T-cell (primary cell): ENCODE results near the gene ING5. TPM values are rescaled to one million over a fixed set of nuclear protein-coding genes. Genes with fewer than 3 reads are reported as not detected.

ENCODE experiments used
- ATAC-seq, 4 experiments: fragments of 200-7000 bp in 3 of 4; fragments of 150-1000 bp in 1 of 4; cut with Tn5 transposase; replicated peaks in 1 of 4; 1 replicate in 3 of 4; 2 replicates in 1 of 4; pipeline ENCODE4 v1.10.0; 2021; ENCODE audit warnings: moderate library complexity in 3 of 4, mild to moderate bottlenecking in 2 of 4, moderate number of reproducible peaks in 1 of 4
- CTCF ChIA-PET, 2 donors: fragments of 300-600 bp; sonication (Branson Sonifier 250); formaldehyde crosslinking; loops; one replicate each; lab custom pipeline; 2022; ENCODE audit warnings: antibody characterized with exemption in 2 of 2; lab: Charles Lee
- POLR2A ChIA-PET, 2 donors: fragments of 300-600 bp; sonication (Branson Sonifier 250); formaldehyde crosslinking; loops; one replicate each; lab custom pipeline; 2022; ENCODE audit warnings: antibody characterized with exemption in 2 of 2; lab: Charles Lee
- DNase-seq, 35 experiments: peaks; one replicate each; pipeline versions ENCODE4 v3.0.0 to v3.0.0-alpha.2; 2013 to 2023
- H3K27ac ChIP-seq: one replicate; pipeline ENCODE4 v1.5.1; 2013; ENCODE audit warnings: low read length
- H3K27me3 ChIP-seq, 2 experiments: replicated peaks in 1 of 2; 1 replicate in 1 of 2; 2 replicates in 1 of 2; pipeline versions ENCODE4 v1.6.1 to v1.7.0; 2013; ENCODE audit warnings: low read length in 1 of 2, mixed read lengths in 1 of 2; ENCODE audit not compliant: control insufficient read depth in 2 of 2, insufficient read depth in 2 of 2; ENCODE audit errors: extremely low read depth in 1 of 2
- H3K36me3 ChIP-seq, 2 donors: 1 replicate in 1 of 2; 2 replicates in 1 of 2; pipeline versions ENCODE4 v1.6.1 to v1.7.0; 2013; ENCODE audit warnings: low read length in 1 of 2; ENCODE audit not compliant: control insufficient read depth in 2 of 2, insufficient read depth in 1 of 2; ENCODE audit errors: extremely low read depth in 1 of 2
- H3K4me1 ChIP-seq, 2 experiments: 1 replicate in 1 of 2; 2 replicates in 1 of 2; pipeline versions ENCODE4 v1.6.1 to v1.7.0; 2013; ENCODE audit warnings: low read length in 2 of 2, mixed read lengths in 1 of 2; ENCODE audit not compliant: insufficient read depth in 2 of 2, control insufficient read depth in 1 of 2; ENCODE audit errors: extremely low read depth in 1 of 2
- H3K4me3 ChIP-seq, 2 donors: 1 replicate in 1 of 2; 2 replicates in 1 of 2; pipeline versions ENCODE4 v1.5.1 to v1.7.0; 2013; ENCODE audit warnings: mild to moderate bottlenecking in 2 of 2, low read length in 1 of 2, moderate library complexity in 1 of 2; ENCODE audit not compliant: control insufficient read depth in 1 of 2; ENCODE audit errors: extremely low read depth in 1 of 2
- H3K9me3 ChIP-seq: 2 replicates; pipeline ENCODE4 v1.7.0; 2013
- H3K27ac Mint-ChIP-seq, 2 donors: one replicate each; pipeline ENCODE4 v1.8.0; 2020 to 2021; ENCODE audit warnings: mild to moderate bottlenecking in 2 of 2, mixed read lengths in 2 of 2
- H3K27me3 Mint-ChIP-seq, 2 donors: one replicate each; pipeline ENCODE4 v1.8.0; 2021 to 2022; ENCODE audit warnings: mixed read lengths in 2 of 2
- H3K36me3 Mint-ChIP-seq: one replicate; pipeline ENCODE4 v1.8.0; 2021; ENCODE audit warnings: mixed read lengths
- H3K4me1 Mint-ChIP-seq, 3 donors: one replicate each; pipeline ENCODE4 v1.8.0; 2020 to 2022; ENCODE audit warnings: mixed read lengths in 3 of 3, mild to moderate bottlenecking in 1 of 3
- H3K4me3 Mint-ChIP-seq, 3 donors: one replicate each; pipeline ENCODE4 v1.8.0; 2020 to 2022; ENCODE audit warnings: mild to moderate bottlenecking in 3 of 3, mixed read lengths in 3 of 3, moderate library complexity in 3 of 3
- H3K9me3 Mint-ChIP-seq, 3 donors: one replicate each; pipeline ENCODE4 v1.8.0; 2020 to 2022; ENCODE audit warnings: mixed read lengths in 3 of 3
- WGBS: methylation state at CpG from one replicate; pipeline ENCODE4 v1.1.5; 2013; ENCODE audit warnings: missing lambda C conversion rate; ENCODE audit not compliant: insufficient coverage; 5-methylcytosine and 5-hydroxymethylcytosine counted together
- total RNA-seq, 35 experiments: library from RNA in 6 of 35; stranded (reverse) in 6 of 35; fragments of 120-200 nt in 1 of 35; gene quantifications; one replicate each; pipeline versions ENCODE4 v1.2.1 to v1.2.4 and lab custom pipeline; 2013 to 2026

The ING5 gene
- total RNA-seq, 5 donors from 2014 or later (not counting 1 experiment from before 2014, with no cell fraction given): 63.0 to 98.0 (median 77.4) TPM

GRCh38 chr2:241719093-241719492 is 17.3 kb downstream of the ING5 start:
- no peak overlapping the region for H3K27ac Mint-ChIP-seq
- CTCF ChIA-PET: no interaction called here

GRCh38 chr2:241720099-241720498 is 18.3 kb downstream of the ING5 start:
- no peak overlapping the region for H3K4me3 ChIP-seq
- Mint-ChIP-seq H3K27ac (no peak overlapping the region), H3K27me3 (no peaks in the 10 kb centered on the region), H3K4me3 (no peak overlapping the region), H3K4me1 (no peaks in the 10 kb centered on the region), H3K36me3 (peaks cover 41% of the 10 kb centered on the region), H3K9me3 (no peaks in the 10 kb centered on the region)
- H3K9me3 ChIP-seq: no peaks in the 10 kb centered on the region
- peaks cover 16 to 56% of the 10 kb centered on the region in 2 donors for H3K36me3 ChIP-seq
- ATAC-seq (no peak), DNase-seq (no peak)
- ChIA-PET CTCF (no interaction called here), POLR2A (no interaction called here)
- WGBS: 97% methylated on average over 19 of the region's 19 CpGs
- H3K27me3 ChIP-seq: no peaks in the 10 kb centered on the region
- no peak overlapping the region for H3K27ac ChIP-seq
- H3K4me1 ChIP-seq: no peaks in the 10 kb centered on the region

More at GRCh38 chr2:241719093-241719492, 17.3 kb downstream of the ING5 start:
- Histone ChIP-seq H3K4me1 (no peaks in the 10 kb centered on the region), H3K9me3 (no peaks in the 10 kb centered on the region), H3K27ac (no peak overlapping the region), H3K36me3 (peaks cover 16 to 57% of the 10 kb centered on the region in 2 donors), H3K27me3 (no peaks in the 10 kb centered on the region), H3K4me3 (no peak overlapping the region)
- ATAC-seq: no peak
- WGBS: 97% methylated on average over 13 of the region's 16 CpGs
- DNase-seq: no peak
- Mint-ChIP-seq H3K4me3 (no peak overlapping the region), H3K27me3 (no peaks in the 10 kb centered on the region), H3K4me1 (no peaks in the 10 kb centered on the region), H3K9me3 (no peaks in the 10 kb centered on the region), H3K36me3 (peaks cover 49% of the 10 kb centered on the region)
- POLR2A ChIA-PET: interaction anchor here in 1 of 2 donors (0.6 kb wide), 1 partner anchor 53 kb away, joined by 6 read pairs; no protein-coding TSS in a partner anchor

- no peaks in the 10 kb centered on the region for H3K4me1 Mint-ChIP-seq
- DNase-seq (no peak), ATAC-seq (no peak)
- Histone ChIP-seq H3K9me3 (no peaks in the 10 kb centered on the region), H3K4me1 (no peaks in the 10 kb centered on the region), H3K4me3 (no peak overlapping the region), H3K36me3 (peaks cover 16 to 57% of the 10 kb centered on the region in 2 donors), H3K27me3 (no peaks in the 10 kb centered on the region), H3K27ac (no peak overlapping the region)
- POLR2A ChIA-PET: no interaction called here
- 92% methylated on average over 11 of the region's 15 CpGs for WGBS
- H3K9me3 Mint-ChIP-seq: no peaks in the 10 kb centered on the region
- H3K36me3 Mint-ChIP-seq: peaks cover 42% of the 10 kb centered on the region
- no peak overlapping the region for H3K4me3 Mint-ChIP-seq
- H3K27ac Mint-ChIP-seq: no peak overlapping the region
- no peaks in the 10 kb centered on the region for H3K27me3 Mint-ChIP-seq
- CTCF ChIA-PET: no interaction called here
These were observed 18.7 kb downstream of the ING5 start for GRCh38 chr2:241720560-241720959.

- Histone ChIP-seq H3K27me3 (no peaks in the 10 kb centered on the region), H3K4me3 (no peak overlapping the region), H3K36me3 (peaks cover 14 to 51% of the 10 kb centered on the region in 2 donors), H3K4me1 (no peaks in the 10 kb centered on the region), H3K9me3 (no peaks in the 10 kb centered on the region), H3K27ac (no peak overlapping the region)
- Mint-ChIP-seq H3K4me1 (no peaks in the 10 kb centered on the region), H3K27me3 (no peaks in the 10 kb centered on the region), H3K9me3 (no peaks in the 10 kb centered on the region), H3K4me3 (no peak overlapping the region), H3K36me3 (peaks cover 36% of the 10 kb centered on the region), H3K27ac (no peak overlapping the region)
- 92% methylated on average over 10 of the region's 12 CpGs for WGBS
- ATAC-seq (no peak), DNase-seq (no peak)
- ChIA-PET POLR2A (interaction anchor here in 1 of 2 donors (0.5 kb wide), 1 partner anchor 15 kb away, joined by 3 read pairs; no protein-coding TSS in a partner anchor), CTCF (interaction anchor here in 1 of 2 donors (0.6 kb wide), 1 partner anchor 297 kb away, joined by 5 read pairs; no protein-coding TSS in a partner anchor)
These were observed 20.0 kb downstream of the ING5 start for GRCh38 chr2:241721852-241722251.

GRCh38 chr2:241722896-241723454 is 21.1 kb downstream of the ING5 start:
- H3K27me3 Mint-ChIP-seq: no peaks in the 10 kb centered on the region
- H3K4me1 Mint-ChIP-seq: no peaks in the 10 kb centered on the region
- POLR2A ChIA-PET: no interaction called here
- CTCF ChIA-PET: no interaction called here
- WGBS: 100% methylated on average over 17 of the region's 21 CpGs
- peaks cover 36% of the 10 kb centered on the region for H3K36me3 Mint-ChIP-seq
- H3K4me1 ChIP-seq: no peaks in the 10 kb centered on the region
- no peak overlapping the region for H3K27ac Mint-ChIP-seq
- no peak overlapping the region for H3K4me3 Mint-ChIP-seq
- ATAC-seq: no peak
- H3K27ac ChIP-seq: no peak overlapping the region
- H3K9me3 Mint-ChIP-seq: no peaks in the 10 kb centered on the region
- no peaks in the 10 kb centered on the region for H3K9me3 ChIP-seq
- no peak for DNase-seq
- H3K36me3 ChIP-seq: peaks cover 14 to 51% of the 10 kb centered on the region in 2 donors
- H3K27me3 ChIP-seq: no peaks in the 10 kb centered on the region
- H3K4me3 ChIP-seq: peak overlapping the region in 1 of 2 donors; percentile 18

GRCh38 chr2:241724259-241724974 is 22.6 kb downstream of the ING5 start:
- Histone ChIP-seq H3K27me3 (no peaks in the 10 kb centered on the region), H3K27ac (no peak overlapping the region), H3K36me3 (peaks cover 14 to 41% of the 10 kb centered on the region in 2 donors), H3K4me3 (no peak overlapping the region), H3K9me3 (no peaks in the 10 kb centered on the region), H3K4me1 (no peaks in the 10 kb centered on the region)
- no peaks in the 10 kb centered on the region for H3K27me3 Mint-ChIP-seq
- ATAC-seq: peak; percentile 30 to 60 (median 42)
- H3K27ac Mint-ChIP-seq: no peak overlapping the region
- H3K4me3 Mint-ChIP-seq: no peak overlapping the region
- ChIA-PET CTCF (no interaction called here), POLR2A (no interaction called here)
- peak in 15 of 35 experiments; percentile 11 to 51 (median 23) for DNase-seq
- 96% methylated on average over 35 of the region's 41 CpGs for WGBS
- H3K36me3 Mint-ChIP-seq: peaks cover 33% of the 10 kb centered on the region
- no peaks in the 10 kb centered on the region for H3K9me3 Mint-ChIP-seq
- H3K4me1 Mint-ChIP-seq: no peaks in the 10 kb centered on the region
